HCT116 (cell line): ENCODE measurements around the gene B4GALT4. TPM values are rescaled to one million over a fixed set of nuclear protein-coding genes. Genes with fewer than 3 reads are reported as not detected.

Experiments used
- ATAC-seq: fragments of 200-7000 bp; cut with Tn5 transposase; 2 replicates; pipeline ENCODE4 v1.9.1; 2020; ENCODE audit warnings: mild to moderate bottlenecking, moderate library complexity
- BruUV-seq: library from RNA; stranded (reverse); fragments of 400-500 nt; replicated peaks from 2 replicates; lab custom pipeline; 2021; lab: Mats Ljungman, UMichigan
- CTCF ChIA-PET: fragments of 300-600 bp; sonication (Branson Sonifier 250); formaldehyde crosslinking; loops from one replicate; lab custom pipeline; 2021; ENCODE audit warnings: antibody characterized with exemption; lab: Charles Lee
- POLR2A ChIA-PET: fragments of 300-600, 350-600 bp; sonication (Branson Sonifier 250); formaldehyde crosslinking; loops from one replicate; lab custom pipeline; 2021; ENCODE audit warnings: antibody characterized with exemption; lab: Charles Lee
- RAD21 ChIA-PET, 2 experiments: fragments of 300-600 bp; sonication (Branson Sonifier 250); formaldehyde crosslinking; loops; one replicate each; lab custom pipeline; 2023; ENCODE audit warnings: low total read pairs in 2 of 2; ENCODE audit not compliant: uncharacterized antibody in 2 of 2, unreplicated experiment in 2 of 2, low non-redundant PET in 1 of 2; lab: Charles Lee
- DNase-seq: peaks from one replicate; pipeline ENCODE4 v3.0.0-alpha.2; 2010; ENCODE audit warnings: low read depth, low spot score
- H2AFZ ChIP-seq: fragments of 200-600 bp; shearing (Covaris generic), sonication (generic); 2 replicates; pipeline ENCODE4 v1.6.1; 2017; ENCODE audit warnings: low read depth, mixed run types, mixed read lengths, antibody characterized with exemption, low read length; ENCODE audit not compliant: poor library complexity, severe bottlenecking
- H3K27ac ChIP-seq: 2 replicates; pipeline ENCODE4 v1.5.1; 2012; ENCODE audit warnings: low read depth, low read length
- H3K27me3 ChIP-seq: fragments of 200-600 bp; sonication (generic); 2 replicates; pipeline ENCODE4 v1.6.1; 2016; ENCODE audit warnings: mixed run types, low read length, mixed read lengths; ENCODE audit not compliant: insufficient read depth
- H3K36me3 ChIP-seq, 2 experiments: fragments of 200-500 bp in 1 of 2; fragments of 200-600 bp in 1 of 2; sonication (Bioruptor generic) in 1 of 2; sonication (generic) in 1 of 2; 2 replicates each; pipeline versions ENCODE4 v1.5.1 to v1.6.1; 2014 to 2016; ENCODE audit warnings: low read length in 2 of 2, inconsistent platforms in 1 of 2, mixed read lengths in 1 of 2, mixed run types in 1 of 2; ENCODE audit not compliant: insufficient read depth in 2 of 2, control insufficient read depth in 1 of 2
- H3K4me1 ChIP-seq, 2 experiments: fragments of 200-600 bp in 1 of 2; sonication (generic) in 1 of 2; 2 replicates each; pipeline versions ENCODE4 v1.5.1 to v1.6.1; 2012 to 2017; ENCODE audit warnings: low read length in 2 of 2, inconsistent platforms in 1 of 2, mild to moderate bottlenecking in 1 of 2, mixed read lengths in 1 of 2, mixed run types in 1 of 2, moderate library complexity in 1 of 2; ENCODE audit not compliant: insufficient read depth in 2 of 2, control insufficient read depth in 1 of 2
- H3K4me2 ChIP-seq: fragments of 200-600 bp; sonication (generic); 2 replicates; pipeline ENCODE4 v1.6.1; 2017; ENCODE audit warnings: mixed run types, low read length, mixed read lengths
- H3K4me3 ChIP-seq, 2 experiments: fragments of 200-600 bp in 1 of 2; sonication (generic) in 1 of 2; replicated peaks in 1 of 2; 2 replicates each; pipeline ENCODE4 v1.5.1; 2011 to 2016; ENCODE audit warnings: low read length in 2 of 2, control low read depth in 1 of 2, low read depth in 1 of 2, mild to moderate bottlenecking in 1 of 2, mixed read lengths in 1 of 2, mixed run types in 1 of 2
- H3K79me2 ChIP-seq: fragments of 200-600 bp; sonication (generic); 2 replicates; pipeline ENCODE4 v1.6.1; 2017; ENCODE audit warnings: mild to moderate bottlenecking, mixed run types, low read length, moderate library complexity, mixed read lengths; ENCODE audit not compliant: insufficient read depth
- H3K9ac ChIP-seq: fragments of 200-600 bp; sonication (generic); 2 replicates; pipeline ENCODE4 v1.6.1; 2016; ENCODE audit warnings: low read length, mixed read lengths
- H3K9me2 ChIP-seq: fragments of 200-600 bp; sonication (generic), shearing (Covaris generic); 2 replicates; pipeline ENCODE4 v1.6.1; 2017; ENCODE audit warnings: mixed run types, mild to moderate bottlenecking, moderate library complexity; ENCODE audit not compliant: insufficient read depth
- H3K9me3 ChIP-seq, 2 experiments: fragments of 200-500 bp in 1 of 2; fragments of 200-600 bp in 1 of 2; sonication (Bioruptor generic) in 1 of 2; sonication (generic) in 1 of 2; 2 replicates each; pipeline ENCODE4 v1.6.1; 2014 to 2017; ENCODE audit warnings: low read length in 2 of 2, mixed read lengths in 2 of 2, inconsistent platforms in 1 of 2, low read depth in 1 of 2, mild to moderate bottlenecking in 1 of 2, mixed run types in 1 of 2, moderate library complexity in 1 of 2; ENCODE audit not compliant: control insufficient read depth in 1 of 2, insufficient read depth in 1 of 2
- H4K20me1 ChIP-seq: fragments of 200-600 bp; sonication (generic), shearing (Covaris generic); 2 replicates; pipeline ENCODE4 v1.6.1; 2017; ENCODE audit warnings: mixed run types, mild to moderate bottlenecking, moderate library complexity; ENCODE audit not compliant: insufficient read depth
- ATF3 ChIP-seq: IDR thresholded peaks from 2 replicates; pipeline ENCODE4 v1.6.1; 2012
- CBX3 ChIP-seq: IDR thresholded peaks from 2 replicates; pipeline ENCODE4 v1.6.1; 2012; ENCODE audit warnings: low read depth
- EGR1 ChIP-seq: IDR thresholded peaks from 2 replicates; pipeline ENCODE4 v1.6.1; 2012; ENCODE audit warnings: low read depth
- ELF1 ChIP-seq: IDR thresholded peaks from 2 replicates; pipeline ENCODE4 v1.6.1; 2012; ENCODE audit warnings: low read depth, borderline replicate concordance
- EZH2phosphoT487 ChIP-seq: fragments of 200-600 bp; IDR thresholded peaks from 2 replicates; pipeline ENCODE4 v1.6.1; 2018; ENCODE audit warnings: antibody characterized with exemption, borderline replicate concordance
- JUND ChIP-seq: IDR thresholded peaks from 2 replicates; pipeline ENCODE4 v1.6.1; 2012
- POLR2AphosphoS5 ChIP-seq: IDR thresholded peaks from 2 replicates; pipeline ENCODE4 v1.6.1; 2011; ENCODE audit warnings: mild to moderate bottlenecking, low read depth, low read length, moderate library complexity
- REST ChIP-seq: IDR thresholded peaks from 2 replicates; pipeline ENCODE4 v1.6.1; 2012; ENCODE audit warnings: low read depth
- SP1 ChIP-seq: IDR thresholded peaks from 2 replicates; pipeline ENCODE4 v1.6.1; 2012; ENCODE audit warnings: low read depth
- TCF7L2 ChIP-seq: IDR thresholded peaks from 2 replicates; pipeline ENCODE4 v1.7.0; 2011; ENCODE audit warnings: borderline replicate concordance, inconsistent platforms; ENCODE audit not compliant: insufficient read depth, insufficient read length; ENCODE audit errors: extremely low read depth
- ZBTB33 ChIP-seq: IDR thresholded peaks from 2 replicates; pipeline ENCODE4 v1.6.1; 2011; ENCODE audit warnings: mild to moderate bottlenecking, low read length, moderate library complexity; ENCODE audit not compliant: insufficient replicate concordance; ENCODE audit errors: extremely low read depth
- ZNF274 ChIP-seq: fragments of 200-500 bp; sonication (Bioruptor generic); IDR thresholded peaks from 2 replicates; pipeline ENCODE4 v1.6.1; 2014; ENCODE audit warnings: mild to moderate bottlenecking, low read depth, low read length, inconsistent platforms
- intact Hi-C: fragments of 100-400 bp; cut with micrococcal nuclease; formaldehyde crosslinking; loops from 2 replicates; pipeline ENCODE4 v1.10.0; 2022
- total RNA-seq: library from RNA; stranded (reverse); gene quantifications from one replicate; pipeline ENCODE4 v1.2.1, GENCODE V29; 2021; ENCODE audit not compliant: unreplicated experiment
- TF ChIP-seq, protein P1 (sequence below), 3 experiments: fragments of 200-600 bp in 1 of 3; sonication (generic) in 1 of 3; IDR thresholded peaks in 2 of 3; conservative IDR thresholded peaks in 1 of 3; 2 replicates each; pipeline ENCODE4 v1.5.1; 2012 to 2017; ENCODE audit warnings: low read depth in 2 of 3, low read length in 2 of 3, antibody characterized with exemption in 1 of 3, borderline replicate concordance in 1 of 3, control low read depth in 1 of 3, mild to moderate bottlenecking in 1 of 3, mixed read lengths in 1 of 3, mixed run types in 1 of 3, moderate library complexity in 1 of 3; ENCODE audit not compliant: insufficient read depth in 1 of 3
- TF ChIP-seq, protein P2 (sequence below): IDR thresholded peaks from 2 replicates; pipeline ENCODE4 v1.6.1; 2012

B4GALT4 gene
- total RNA-seq, 1 experiment from 2014 or later, result 15.9 TPM

- TF ChIP-seq, protein P1, sequence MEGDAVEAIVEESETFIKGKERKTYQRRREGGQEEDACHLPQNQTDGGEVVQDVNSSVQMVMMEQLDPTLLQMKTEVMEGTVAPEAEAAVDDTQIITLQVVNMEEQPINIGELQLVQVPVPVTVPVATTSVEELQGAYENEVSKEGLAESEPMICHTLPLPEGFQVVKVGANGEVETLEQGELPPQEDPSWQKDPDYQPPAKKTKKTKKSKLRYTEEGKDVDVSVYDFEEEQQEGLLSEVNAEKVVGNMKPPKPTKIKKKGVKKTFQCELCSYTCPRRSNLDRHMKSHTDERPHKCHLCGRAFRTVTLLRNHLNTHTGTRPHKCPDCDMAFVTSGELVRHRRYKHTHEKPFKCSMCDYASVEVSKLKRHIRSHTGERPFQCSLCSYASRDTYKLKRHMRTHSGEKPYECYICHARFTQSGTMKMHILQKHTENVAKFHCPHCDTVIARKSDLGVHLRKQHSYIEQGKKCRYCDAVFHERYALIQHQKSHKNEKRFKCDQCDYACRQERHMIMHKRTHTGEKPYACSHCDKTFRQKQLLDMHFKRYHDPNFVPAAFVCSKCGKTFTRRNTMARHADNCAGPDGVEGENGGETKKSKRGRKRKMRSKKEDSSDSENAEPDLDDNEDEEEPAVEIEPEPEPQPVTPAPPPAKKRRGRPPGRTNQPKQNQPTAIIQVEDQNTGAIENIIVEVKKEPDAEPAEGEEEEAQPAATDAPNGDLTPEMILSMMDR (IDR thresholded peaks at IDR 0.05 in 2 of 3, conservative IDR thresholded peaks at IDR 0.05 in 1 of 3; ENCODE audit: borderline replicate concordance in 1 of 3, insufficient read depth in 1 of 3, low read depth in 2 of 3, low read length in 2 of 3), result no peak
Measured at GRCh38 chr3:119221779-119222320, 18.8 kb downstream of the B4GALT4 start (continued).

- peaks cover 0 to 13% of the 10 kb centered on the region in 2 experiments; a peak in 2 of 4 replicates for H3K36me3 ChIP-seq
- H4K20me1 ChIP-seq, result no peaks in the 10 kb centered on the region
- no peak for TF ChIP-seq ELF1
- TF ChIP-seq EZH2phosphoT487, result no peak
- TF ChIP-seq JUND, result no peak
- no peak for TF ChIP-seq REST
- no peak for TF ChIP-seq ATF3
- TF ChIP-seq TCF7L2, result no peak
- TF ChIP-seq CBX3, result no peak
- TF ChIP-seq ZBTB33, result no peak
- TF ChIP-seq ZNF274, result no peak
- TF ChIP-seq, protein P2, sequence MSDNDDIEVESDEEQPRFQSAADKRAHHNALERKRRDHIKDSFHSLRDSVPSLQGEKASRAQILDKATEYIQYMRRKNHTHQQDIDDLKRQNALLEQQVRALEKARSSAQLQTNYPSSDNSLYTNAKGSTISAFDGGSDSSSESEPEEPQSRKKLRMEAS, result no peak
- TF ChIP-seq POLR2AphosphoS5, result no peak
- no peak for TF ChIP-seq SP1
- no peak for TF ChIP-seq EGR1
- BruUV-seq, result no TSS peak
- ChIA-PET POLR2A (no interaction called here), RAD21 (no interaction called here), CTCF (no interaction called here)
- H3K4me3 ChIP-seq, result no peak overlapping the region
- ATAC-seq (no peak), DNase-seq (no peak)
- no peak overlapping the region for H3K9ac ChIP-seq
- H3K9me2 ChIP-seq, result no peaks in the 10 kb centered on the region
- no peak overlapping the region for H2AFZ ChIP-seq
- intact Hi-C loops, result no loop called here
- no peaks in the 10 kb centered on the region for H3K27me3 ChIP-seq
- H3K9me3 ChIP-seq, result no peaks in the 10 kb centered on the region
- no peak overlapping the region for H3K4me2 ChIP-seq
- H3K79me2 ChIP-seq, result no peaks in the 10 kb centered on the region
- H3K27ac ChIP-seq, result no peak overlapping the region
- H3K4me1 ChIP-seq, result no peaks in the 10 kb centered on the region
Measured at GRCh38 chr3:119220970-119221667, 19.6 kb downstream of the B4GALT4 start.
